ENCODE results near the gene CD151. TPM values are rescaled to one million over a fixed set of nuclear protein-coding genes. Genes with fewer than 3 reads are reported as not detected.

CD151 gene
- total RNA-seq, 4 donors from 2014 or later, result 135 to 326 (median 298) TPM

DNA sequence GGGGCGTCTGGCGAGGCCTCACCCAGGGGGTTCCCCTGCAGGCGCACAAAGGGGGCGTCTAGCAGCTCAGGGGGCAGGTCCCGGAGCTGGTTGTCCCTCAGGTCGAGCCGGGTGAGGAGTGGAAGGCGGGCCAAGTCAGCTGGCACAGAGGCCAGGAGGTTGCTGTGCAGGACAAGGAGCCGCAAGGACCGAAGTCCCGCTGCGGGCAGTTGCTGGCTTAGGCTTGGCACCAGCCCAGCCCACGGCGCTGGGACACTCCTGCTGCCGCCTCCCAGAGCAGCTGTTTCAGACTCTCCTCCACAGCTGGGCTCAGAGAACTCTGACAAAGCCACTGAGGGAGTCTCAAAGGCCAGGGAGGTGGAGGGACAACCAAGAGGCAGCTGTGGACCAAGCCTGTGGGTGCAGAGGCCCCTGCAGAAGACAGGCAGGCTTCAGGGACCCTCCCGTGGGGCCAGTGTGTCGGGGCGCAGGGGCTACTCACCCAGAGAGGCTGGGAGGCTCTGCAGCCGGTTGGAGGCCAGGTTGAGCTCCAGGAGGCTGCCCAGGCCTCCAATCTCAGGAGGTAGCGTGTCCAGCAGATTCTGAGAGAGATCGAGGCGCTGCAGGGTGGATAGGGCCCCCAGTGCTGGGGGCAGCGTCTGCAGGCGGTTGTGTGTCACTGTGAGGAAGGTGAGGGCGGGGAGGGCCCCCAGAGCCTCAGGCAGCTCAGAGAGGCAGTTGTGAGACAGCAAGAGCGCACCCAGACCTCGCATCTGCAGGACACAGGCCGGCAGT lies 29.9 kb upstream of the CD151 start:
- TF ChIP-seq, protein P1, sequence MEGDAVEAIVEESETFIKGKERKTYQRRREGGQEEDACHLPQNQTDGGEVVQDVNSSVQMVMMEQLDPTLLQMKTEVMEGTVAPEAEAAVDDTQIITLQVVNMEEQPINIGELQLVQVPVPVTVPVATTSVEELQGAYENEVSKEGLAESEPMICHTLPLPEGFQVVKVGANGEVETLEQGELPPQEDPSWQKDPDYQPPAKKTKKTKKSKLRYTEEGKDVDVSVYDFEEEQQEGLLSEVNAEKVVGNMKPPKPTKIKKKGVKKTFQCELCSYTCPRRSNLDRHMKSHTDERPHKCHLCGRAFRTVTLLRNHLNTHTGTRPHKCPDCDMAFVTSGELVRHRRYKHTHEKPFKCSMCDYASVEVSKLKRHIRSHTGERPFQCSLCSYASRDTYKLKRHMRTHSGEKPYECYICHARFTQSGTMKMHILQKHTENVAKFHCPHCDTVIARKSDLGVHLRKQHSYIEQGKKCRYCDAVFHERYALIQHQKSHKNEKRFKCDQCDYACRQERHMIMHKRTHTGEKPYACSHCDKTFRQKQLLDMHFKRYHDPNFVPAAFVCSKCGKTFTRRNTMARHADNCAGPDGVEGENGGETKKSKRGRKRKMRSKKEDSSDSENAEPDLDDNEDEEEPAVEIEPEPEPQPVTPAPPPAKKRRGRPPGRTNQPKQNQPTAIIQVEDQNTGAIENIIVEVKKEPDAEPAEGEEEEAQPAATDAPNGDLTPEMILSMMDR (IDR thresholded peaks at IDR 0.05), result no peak
- no peak for TF ChIP-seq POLR2A (IDR thresholded peaks at IDR 0.05)
- H3K36me3 ChIP-seq, result no peaks in the 10 kb centered on the region
- peaks cover 18 to 21% of the 10 kb centered on the region in 2 donors for H3K4me1 ChIP-seq
- WGBS, 2 donors, result 92 to 95% methylated on average over 10 to 18 of the region's 28 CpGs
- no peak overlapping the region for H3K27ac ChIP-seq
- H3K9me3 ChIP-seq, result no peaks in the 10 kb centered on the region
- H3K27me3 ChIP-seq, result no peaks in the 10 kb centered on the region
- H3K4me3 ChIP-seq (replicated peaks in 1 of 3), result no peak overlapping the region
- intact Hi-C loops (cut with DNase I), result no loop called here
- DNase-seq, result no peak

DNA sequence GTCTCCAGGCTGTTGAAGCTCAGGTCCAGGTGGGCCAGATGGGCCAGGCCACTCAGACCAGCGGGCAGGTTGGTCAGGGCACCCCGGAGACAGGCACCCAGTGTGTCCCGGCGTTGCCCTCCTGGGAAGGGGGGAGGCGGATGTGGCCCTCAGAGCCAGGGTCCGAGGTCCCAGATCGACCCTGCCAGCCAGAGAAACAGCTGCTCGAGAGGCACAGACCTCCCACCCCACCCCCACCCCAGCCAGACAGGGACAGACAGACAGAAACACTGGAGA lies 29.3 kb upstream of the CD151 start:
- Histone ChIP-seq H3K27ac (no peak overlapping the region), H3K27me3 (no peaks in the 10 kb centered on the region), H3K36me3 (no peaks in the 10 kb centered on the region), H3K9me3 (no peaks in the 10 kb centered on the region), H3K4me3 (replicated peaks in 1 of 3) (no peak overlapping the region), H3K4me1 (peaks cover 18 to 22% of the 10 kb centered on the region in 2 donors)
- TF ChIP-seq, protein P1 (IDR thresholded peaks at IDR 0.05), result no peak
- TF ChIP-seq POLR2A (IDR thresholded peaks at IDR 0.05), result no peak
- intact Hi-C loops (cut with DNase I), result no loop called here
- WGBS, 2 donors, result 87% methylated on average over 6 of the region's 8 CpGs; no CpG with 5 or more reads in 1 of the 2 donors
- DNase-seq, result no peak

DNA sequence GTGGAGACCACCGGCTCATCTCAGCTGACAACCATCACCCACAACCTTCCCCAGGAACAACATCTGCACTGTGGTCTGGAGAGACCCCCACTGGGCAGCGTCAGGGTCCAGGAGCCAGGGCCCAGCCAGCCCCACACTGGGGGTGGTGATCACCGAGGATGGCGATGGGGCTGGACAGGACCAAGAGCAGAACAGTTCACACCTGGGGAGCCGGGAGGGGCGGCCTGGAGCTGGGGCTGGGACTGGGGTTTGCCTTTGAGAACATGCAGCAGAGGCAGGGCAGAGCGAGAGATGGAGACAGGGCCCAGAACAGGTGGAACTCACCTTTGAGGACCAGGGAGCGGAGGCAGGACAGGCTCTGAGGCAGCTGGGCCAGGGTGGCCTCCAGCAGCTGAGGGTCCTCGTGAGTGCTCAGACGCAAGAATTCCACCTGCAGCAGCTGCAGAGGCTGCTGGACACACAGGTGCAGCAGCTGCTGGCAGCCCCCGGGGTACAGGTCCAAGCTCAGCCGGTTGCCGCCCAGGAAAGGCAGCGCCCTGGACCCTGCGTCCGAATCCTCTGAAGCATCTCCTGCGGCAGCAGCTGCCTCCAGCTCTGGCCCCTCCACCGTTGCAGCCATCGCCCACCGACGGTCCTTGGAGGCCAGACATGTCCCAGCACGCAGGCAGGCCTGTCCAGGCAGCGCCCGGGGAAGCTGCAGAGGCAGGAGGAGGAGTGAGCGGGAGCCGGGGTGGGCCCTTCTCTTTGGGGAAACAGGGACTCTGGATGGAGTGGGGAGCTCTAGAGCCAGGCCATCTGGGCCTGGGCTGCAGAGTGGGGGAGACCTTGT lies 28.8 kb upstream of the CD151 start:
- DNase-seq, result no peak
- peak overlapping the region in 1 of 3 donors; percentile 85 for H3K27ac ChIP-seq
- intact Hi-C loops (cut with DNase I), result no loop called here
- H3K9me3 ChIP-seq, result no peaks in the 10 kb centered on the region
- peak overlapping the region in 2 of 3 donors; percentile 11 to 62 for H3K4me3 ChIP-seq (replicated peaks in 1 of 3)
- 46 to 73% methylated on average over 12 to 25 of the region's 26 CpGs for WGBS, 2 donors
- no peaks in the 10 kb centered on the region for H3K27me3 ChIP-seq
- no peak for TF ChIP-seq POLR2A (IDR thresholded peaks at IDR 0.05)
- TF ChIP-seq, protein P1 (IDR thresholded peaks at IDR 0.05), result no peak
- H3K36me3 ChIP-seq, result no peaks in the 10 kb centered on the region
- H3K4me1 ChIP-seq, result peaks cover 20 to 23% of the 10 kb centered on the region in 2 donors

DNA sequence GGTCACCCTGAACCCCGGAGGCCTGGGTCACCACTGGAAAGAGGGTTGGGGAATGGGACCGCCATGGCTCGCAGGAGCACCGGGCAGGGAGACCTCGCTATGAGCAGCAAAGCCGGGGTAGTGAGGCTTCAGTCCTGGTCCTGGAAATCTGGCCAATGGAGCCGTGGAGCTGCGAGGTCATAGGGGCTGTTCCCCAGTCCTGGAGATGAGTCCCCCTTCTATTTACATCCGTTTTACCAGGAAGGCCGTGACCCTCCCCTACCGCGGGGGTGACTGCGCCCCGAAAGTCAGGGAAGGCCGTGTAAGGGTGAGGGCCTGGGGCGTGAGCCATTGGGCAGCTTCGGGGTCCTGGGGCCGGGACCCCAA lies 28.2 kb upstream of the CD151 start:
- WGBS, 2 donors, result 0 to 9% methylated on average over 4 to 18 of the region's 18 CpGs
- DNase-seq, result no peak
- no peaks in the 10 kb centered on the region for H3K27me3 ChIP-seq
- no peaks in the 10 kb centered on the region for H3K9me3 ChIP-seq
- peak overlapping the region in 2 of 3 donors; percentile 85 to 87 for H3K27ac ChIP-seq
- intact Hi-C loops (cut with DNase I), result no loop called here
- H3K4me1 ChIP-seq, result peaks cover 20 to 23% of the 10 kb centered on the region in 2 donors
- TF ChIP-seq POLR2A (IDR thresholded peaks at IDR 0.05), result no peak
- TF ChIP-seq, protein P1 (IDR thresholded peaks at IDR 0.05), result no peak
- H3K36me3 ChIP-seq, result no peaks in the 10 kb centered on the region
- H3K4me3 ChIP-seq (replicated peaks in 1 of 3), result peak overlapping the region; percentile 11 to 62 (median 23)

Measured in thyroid gland (tissue), 4 donors.